Astrocyte (in vitro differentiated cells and primary cell): Measurements from ENCODE around the gene METRN. TPM values are rescaled to one million over a fixed set of nuclear protein-coding genes. Genes with fewer than 3 reads are reported as not detected.
A peak's percentile ranks its signal among the peaks of the same experiment; 100 is the strongest.

ENCODE experiments used
- DNase-seq: peaks from one replicate; pipeline ENCODE4 v3.0.0-alpha.2; 2010; ENCODE audit warnings: low read depth
- FAIRE-seq: peaks from 2 replicates; lab custom pipeline; 2011; peaks lifted over from hg19 to GRCh38; lab: Jason Lieb, UNC
- H2AFZ ChIP-seq: 2 replicates; pipeline ENCODE4 v1.6.0; 2012; ENCODE audit warnings: low read depth, low read length, inconsistent platforms
- H3K27ac ChIP-seq: 2 replicates; pipeline ENCODE4 v1.5.1; 2011; ENCODE audit warnings: low read depth, low read length, inconsistent platforms
- H3K27me3 ChIP-seq: 2 replicates; pipeline ENCODE4 v1.6.0; 2011; ENCODE audit warnings: low read length, inconsistent platforms; ENCODE audit not compliant: insufficient read depth
- H3K36me3 ChIP-seq: 2 replicates; pipeline ENCODE4 v1.5.1; 2011; ENCODE audit warnings: low read length, inconsistent platforms; ENCODE audit not compliant: insufficient read depth
- H3K4me1 ChIP-seq: 2 replicates; pipeline ENCODE4 v1.5.1; 2011; ENCODE audit warnings: low read length, inconsistent platforms; ENCODE audit not compliant: insufficient read depth
- H3K4me2 ChIP-seq: 2 replicates; pipeline ENCODE4 v1.6.0; 2012; ENCODE audit warnings: low read length, inconsistent platforms
- H3K4me3 ChIP-seq: 2 replicates; pipeline ENCODE4 v1.5.1; 2011; ENCODE audit warnings: low read depth, mild to moderate bottlenecking, low read length, inconsistent platforms; ENCODE audit not compliant: insufficient read depth
- H3K79me2 ChIP-seq: 2 replicates; pipeline ENCODE4 v1.6.0; 2012; ENCODE audit warnings: mild to moderate bottlenecking, low read length, inconsistent platforms; ENCODE audit not compliant: insufficient read depth
- H3K9ac ChIP-seq: 2 replicates; pipeline ENCODE4 v1.6.0; 2012; ENCODE audit warnings: mild to moderate bottlenecking, low read length, inconsistent platforms
- H3K9me3 ChIP-seq: 2 replicates; pipeline ENCODE4 v1.5.1; 2012; ENCODE audit warnings: low read depth, mild to moderate bottlenecking, low read length, inconsistent platforms; ENCODE audit not compliant: insufficient read depth
- H4K20me1 ChIP-seq: 2 replicates; pipeline ENCODE4 v1.6.0; 2012; ENCODE audit warnings: low read length, inconsistent platforms; ENCODE audit not compliant: insufficient read depth
- H3K27ac Mint-ChIP-seq: one replicate; pipeline ENCODE4 v1.8.0; 2021; ENCODE audit warnings: mild to moderate bottlenecking, mixed read lengths; ENCODE audit not compliant: unreplicated experiment
- H3K27me3 Mint-ChIP-seq: one replicate; pipeline ENCODE4 v1.8.0; 2021; ENCODE audit warnings: low read depth, mixed read lengths; ENCODE audit not compliant: unreplicated experiment
- H3K36me3 Mint-ChIP-seq: one replicate; pipeline ENCODE4 v1.8.0; 2021; ENCODE audit warnings: low read depth, mixed read lengths; ENCODE audit not compliant: unreplicated experiment
- H3K4me1 Mint-ChIP-seq: one replicate; pipeline ENCODE4 v1.8.0; 2021; ENCODE audit warnings: low read depth, mixed read lengths; ENCODE audit not compliant: unreplicated experiment
- H3K4me3 Mint-ChIP-seq: one replicate; pipeline ENCODE4 v1.8.0; 2021; ENCODE audit warnings: mild to moderate bottlenecking, moderate library complexity, mixed read lengths; ENCODE audit not compliant: unreplicated experiment
- H3K9me3 Mint-ChIP-seq: one replicate; pipeline ENCODE4 v1.8.0; 2021; ENCODE audit warnings: mild to moderate bottlenecking, mixed read lengths; ENCODE audit not compliant: unreplicated experiment
- CTCF ChIP-seq: IDR thresholded peaks from 2 replicates; pipeline ENCODE4 v1.5.1; 2011; ENCODE audit warnings: low read depth, mild to moderate bottlenecking, inconsistent platforms, low read length, moderate library complexity; ENCODE audit not compliant: insufficient read depth
- EZH2 ChIP-seq: IDR thresholded peaks from 2 replicates; pipeline ENCODE4 v1.6.1; 2012; ENCODE audit warnings: mild to moderate bottlenecking, low read length, inconsistent platforms; ENCODE audit not compliant: insufficient read depth
- total RNA-seq: library from RNA; stranded (reverse); gene quantifications from 2 replicates; pipeline ENCODE4 v1.2.1, GENCODE V29; 2021

Gene METRN
- total RNA-seq, 1 donor from 2014 or later, result 31.5 TPM

- Mint-ChIP-seq H3K9me3 (no peaks in the 10 kb centered on the region), H3K27me3 (no peaks in the 10 kb centered on the region), H3K36me3 (peaks cover 9% of the 10 kb centered on the region), H3K27ac (peak overlapping the region; percentile 87), H3K4me1 (peaks cover 13% of the 10 kb centered on the region), H3K4me3 (peak overlapping the region; percentile 89)
- TF ChIP-seq CTCF (no peak), EZH2 (no peak)
- peaks cover 32% of the 10 kb centered on the region for H3K4me1 ChIP-seq
- H4K20me1 ChIP-seq, result peaks cover 34% of the 10 kb centered on the region
- H3K36me3 ChIP-seq, result peaks cover 3% of the 10 kb centered on the region
- H3K27ac ChIP-seq, result peak overlapping the region; percentile 70
- peak; percentile 37 for DNase-seq
- H3K79me2 ChIP-seq, result peaks cover 50% of the 10 kb centered on the region
- H2AFZ ChIP-seq, result no peak overlapping the region
- FAIRE-seq, result no peak
- no peaks in the 10 kb centered on the region for H3K9me3 ChIP-seq
- H3K4me3 ChIP-seq, result peak overlapping the region; percentile 78
- H3K27me3 ChIP-seq, result no peaks in the 10 kb centered on the region
- H3K9ac ChIP-seq, result peak overlapping the region; percentile 90
- peak overlapping the region; percentile 98 for H3K4me2 ChIP-seq
Observed at GRCh38 chr16:680967-681745, 33.8 kb upstream of the METRN start.

GRCh38 chr16:681746-682427 lies 33.0 kb upstream of the METRN start:
- DNase-seq, result peak; percentile 16
- Histone ChIP-seq H3K4me1 (peaks cover 32% of the 10 kb centered on the region), H3K4me2 (peak overlapping the region; percentile 98), H3K27me3 (no peaks in the 10 kb centered on the region), H2AFZ (no peak overlapping the region), H3K27ac (no peak overlapping the region), H3K79me2 (peaks cover 55% of the 10 kb centered on the region), H3K9me3 (no peaks in the 10 kb centered on the region), H4K20me1 (peaks cover 31% of the 10 kb centered on the region), H3K9ac (peak overlapping the region; percentile 90), H3K4me3 (peak overlapping the region; percentile 78), H3K36me3 (peaks cover 3% of the 10 kb centered on the region)
- peaks cover 8% of the 10 kb centered on the region for H3K36me3 Mint-ChIP-seq
- no peaks in the 10 kb centered on the region for H3K27me3 Mint-ChIP-seq
- H3K4me3 Mint-ChIP-seq, result peak overlapping the region; percentile 89
- H3K4me1 Mint-ChIP-seq, result peaks cover 13% of the 10 kb centered on the region
- TF ChIP-seq CTCF, result no peak
- TF ChIP-seq EZH2, result no peak
- no peaks in the 10 kb centered on the region for H3K9me3 Mint-ChIP-seq
- H3K27ac Mint-ChIP-seq, result peak overlapping the region; percentile 87
- no peak for FAIRE-seq
